ENCODE results near the gene ANXA10.
"Not testable (repeated sequence)": the region's sequence is repeated elsewhere in the genome, so short reads cannot be mapped to it uniquely, and the experiment has no call there.

Gene ANXA10, protein sequence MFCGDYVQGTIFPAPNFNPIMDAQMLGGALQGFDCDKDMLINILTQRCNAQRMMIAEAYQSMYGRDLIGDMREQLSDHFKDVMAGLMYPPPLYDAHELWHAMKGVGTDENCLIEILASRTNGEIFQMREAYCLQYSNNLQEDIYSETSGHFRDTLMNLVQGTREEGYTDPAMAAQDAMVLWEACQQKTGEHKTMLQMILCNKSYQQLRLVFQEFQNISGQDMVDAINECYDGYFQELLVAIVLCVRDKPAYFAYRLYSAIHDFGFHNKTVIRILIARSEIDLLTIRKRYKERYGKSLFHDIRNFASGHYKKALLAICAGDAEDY

DNA sequence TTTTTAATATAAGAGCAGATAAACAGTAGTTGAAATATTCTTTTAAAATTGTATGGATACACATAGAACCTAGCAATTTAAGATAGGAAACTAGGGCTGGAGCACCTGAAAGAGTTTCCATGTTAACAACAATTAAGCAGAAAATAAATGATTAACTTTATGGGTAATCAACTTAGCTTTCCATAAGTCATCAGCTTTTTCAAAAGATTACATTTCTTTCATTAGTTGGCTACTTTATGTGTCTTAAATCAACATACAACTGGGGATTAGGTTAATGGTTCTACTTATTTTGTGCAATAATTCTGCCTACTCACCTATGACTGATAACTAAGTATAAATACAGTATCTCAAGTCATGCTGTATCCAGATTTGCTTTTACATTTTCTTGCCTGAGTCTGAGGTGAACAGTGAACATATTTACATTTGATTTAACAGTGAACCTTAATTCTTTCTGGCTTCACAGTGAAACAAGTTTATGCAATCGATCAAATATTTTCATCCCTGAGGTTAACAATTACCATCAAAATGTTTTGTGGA, at the start of gene ANXA10:
TSS of gene ANXA10 (plus strand) at position 362 of the 537 bp plus-strand sequence. CDS start at position 526, 164 bp downstream.
- no peak for DNase-seq (ENCODE audit: low spot score)

DNA sequence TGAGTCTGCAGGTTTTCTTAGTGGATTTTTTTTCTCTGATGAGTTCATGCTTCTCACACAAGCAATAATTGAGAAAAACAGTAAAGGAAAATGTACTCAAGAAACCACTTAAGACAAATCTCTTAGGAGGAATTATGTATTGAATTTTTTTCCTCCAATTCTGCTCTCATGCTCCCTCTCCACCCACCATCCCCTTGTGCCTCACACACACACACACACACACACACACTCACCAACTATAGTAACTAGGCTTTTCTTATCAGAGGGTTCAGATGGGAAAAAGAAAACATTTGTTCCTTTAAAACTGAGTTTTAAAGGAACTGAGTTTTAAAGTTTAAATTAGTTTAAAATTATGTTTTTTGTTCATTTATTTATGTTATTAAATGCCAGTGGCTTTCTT, 47.0 kb upstream of the ANXA10 start:
- DNase-seq (ENCODE audit: low spot score) = no peak

DNA sequence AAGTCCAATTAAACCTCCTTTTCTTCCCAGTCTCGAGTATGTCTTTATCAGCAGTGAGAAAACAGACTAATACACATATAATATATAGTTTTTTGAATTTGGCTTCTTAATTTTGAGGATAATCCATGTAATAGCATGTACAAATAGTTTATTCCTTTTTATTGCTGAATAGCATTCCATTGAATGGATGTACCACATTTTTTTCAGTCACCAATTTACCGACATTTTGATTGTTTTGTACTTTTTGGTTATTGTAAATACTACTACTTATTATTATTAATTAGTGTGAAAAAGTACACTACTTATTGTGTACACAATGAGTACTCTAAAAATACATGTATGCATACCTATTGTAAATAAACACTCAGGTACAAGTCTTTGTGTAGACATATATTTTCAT, 42.3 kb upstream of the ANXA10 start:
- no peak for DNase-seq (ENCODE audit: low spot score)

DNA sequence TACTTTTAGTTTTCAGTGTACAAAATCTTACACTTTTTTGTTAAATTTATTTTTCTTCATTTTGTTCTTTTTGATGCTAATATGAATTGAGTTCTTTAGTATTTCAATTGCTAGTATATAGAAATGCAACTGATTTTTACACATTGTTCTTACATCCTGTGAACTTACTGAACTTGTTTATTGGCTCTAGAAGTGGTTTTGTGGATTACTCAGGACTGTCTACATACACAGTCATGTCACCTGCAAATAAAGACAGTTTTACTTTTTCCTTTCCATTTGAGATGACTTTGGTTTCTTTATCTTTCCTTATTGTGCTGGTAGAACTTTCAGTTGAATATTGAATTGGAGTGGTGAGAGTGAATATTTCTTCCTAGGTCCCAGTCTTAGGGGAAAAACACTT, 40.8 kb upstream of the ANXA10 start:
- no peak for DNase-seq (ENCODE audit: low spot score)

DNA sequence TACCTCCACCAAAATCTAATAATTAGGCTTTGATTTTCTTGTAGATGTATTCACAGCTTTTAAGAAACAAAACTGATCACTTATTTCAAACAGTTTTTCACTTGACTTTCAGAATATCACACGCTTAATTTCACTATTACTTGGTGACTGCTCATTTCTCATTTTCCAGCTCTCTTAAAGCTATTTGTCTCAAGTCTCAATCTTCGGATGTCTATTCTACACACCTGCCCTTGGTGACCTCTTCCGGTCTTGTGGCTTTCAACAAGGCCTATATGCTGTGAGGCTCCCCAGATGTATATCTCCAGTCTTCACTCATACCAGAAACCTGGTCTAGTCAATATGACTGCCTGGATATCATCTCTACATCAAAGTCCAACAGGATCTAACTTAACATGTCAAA, 34.9 kb upstream of the ANXA10 start:
- DNase-seq (ENCODE audit: low spot score) = no peak

DNA sequence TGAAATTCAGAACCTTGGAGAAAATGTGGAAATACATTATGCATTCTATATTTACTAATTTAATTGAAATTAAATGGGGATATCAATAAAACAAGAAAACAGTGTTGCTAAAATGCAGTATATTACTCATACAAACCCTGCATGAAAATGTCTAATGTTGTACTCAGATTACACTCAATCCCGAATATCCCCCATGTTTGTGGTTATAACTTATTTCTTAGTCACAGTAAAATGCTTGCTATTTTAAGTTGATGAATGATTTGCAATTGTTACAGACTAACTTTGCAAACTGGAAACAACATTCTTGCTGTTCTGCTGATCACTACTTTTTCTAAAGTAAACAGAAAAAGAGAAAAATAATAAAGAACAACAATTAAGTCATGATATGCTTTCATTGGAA, 33.1 kb upstream of the ANXA10 start:
- DNase-seq (ENCODE audit: low spot score) = no peak

DNA sequence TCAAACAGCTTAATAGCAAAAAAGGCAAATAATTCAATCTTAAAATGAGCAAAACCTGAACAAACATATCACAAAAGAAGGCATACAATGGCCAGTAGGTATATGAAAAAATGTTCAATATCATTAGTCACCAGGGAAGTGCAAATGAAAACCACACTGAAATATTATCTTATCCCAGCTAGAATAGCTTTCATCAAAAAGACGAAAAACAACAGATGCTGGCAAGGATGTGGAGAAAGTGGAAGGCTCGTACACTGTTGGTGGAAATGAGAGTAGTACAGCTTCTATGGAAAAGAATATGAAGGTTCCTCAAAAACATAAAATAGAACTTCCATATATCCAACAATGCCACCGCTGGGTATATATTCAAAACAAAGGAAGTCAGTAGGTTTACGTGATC, 29.3 kb upstream of the ANXA10 start:
- no peak for DNase-seq (ENCODE audit: low spot score)

DNA sequence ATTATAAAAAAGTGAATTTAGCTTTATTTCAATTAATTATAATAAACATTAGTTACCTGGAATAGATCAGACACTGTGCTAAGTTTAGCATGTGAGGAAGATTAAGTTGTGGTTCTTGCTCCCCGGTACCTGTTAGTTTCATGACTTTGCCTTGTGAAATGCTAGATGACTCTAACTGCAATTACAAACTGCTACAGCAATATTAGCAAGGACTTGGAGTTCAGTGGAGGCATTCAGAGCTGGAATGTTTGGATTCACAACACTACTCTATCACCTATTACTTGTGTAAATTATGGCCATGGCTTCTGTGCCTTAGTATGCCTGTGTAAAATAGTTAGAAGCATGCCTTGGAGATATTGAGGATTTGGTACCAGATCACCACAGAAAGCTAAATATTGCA, 21.4 kb upstream of the ANXA10 start:
- DNase-seq (ENCODE audit: low spot score) = no peak

DNA sequence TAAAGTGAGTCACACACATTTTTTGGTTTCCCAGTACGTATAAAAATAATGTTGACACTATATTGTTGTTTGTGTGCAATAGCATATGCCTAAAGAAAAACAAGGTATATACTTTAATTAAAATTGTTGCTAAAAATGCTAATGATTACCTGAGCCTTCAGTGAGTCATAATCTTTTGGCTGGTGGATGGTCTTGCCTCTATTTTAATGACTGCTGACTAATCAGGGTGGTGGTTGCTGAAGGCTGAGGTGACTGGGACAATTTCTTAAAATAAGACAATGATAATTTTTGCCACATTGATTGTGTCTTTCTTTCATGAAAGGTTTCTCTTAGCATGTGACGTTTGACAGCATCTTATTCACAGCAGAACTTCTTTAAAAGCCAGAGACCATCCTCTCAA, 21.0 kb upstream of the ANXA10 start:
- DNase-seq (ENCODE audit: low spot score) = no peak

DNA sequence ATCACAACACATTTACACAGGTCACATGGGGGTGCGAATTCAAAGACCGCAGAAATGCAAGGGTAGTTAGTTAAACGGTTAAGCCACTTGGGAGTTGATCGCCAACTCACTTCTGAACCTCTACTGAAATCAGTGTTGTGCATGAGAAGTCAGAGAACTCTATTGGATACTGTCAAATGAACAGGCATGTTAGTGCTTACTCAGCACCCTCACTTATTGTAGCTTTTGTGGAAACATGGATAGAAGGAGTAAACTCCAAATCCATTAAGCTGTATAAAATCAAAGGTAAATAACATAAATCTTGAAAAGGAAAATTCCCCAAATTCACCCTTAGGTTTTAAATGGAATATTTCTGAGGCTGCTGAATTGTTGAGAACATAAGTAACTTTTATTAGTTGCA, 17.5 kb upstream of the ANXA10 start:
- DNase-seq (ENCODE audit: low spot score) = no peak

DNA sequence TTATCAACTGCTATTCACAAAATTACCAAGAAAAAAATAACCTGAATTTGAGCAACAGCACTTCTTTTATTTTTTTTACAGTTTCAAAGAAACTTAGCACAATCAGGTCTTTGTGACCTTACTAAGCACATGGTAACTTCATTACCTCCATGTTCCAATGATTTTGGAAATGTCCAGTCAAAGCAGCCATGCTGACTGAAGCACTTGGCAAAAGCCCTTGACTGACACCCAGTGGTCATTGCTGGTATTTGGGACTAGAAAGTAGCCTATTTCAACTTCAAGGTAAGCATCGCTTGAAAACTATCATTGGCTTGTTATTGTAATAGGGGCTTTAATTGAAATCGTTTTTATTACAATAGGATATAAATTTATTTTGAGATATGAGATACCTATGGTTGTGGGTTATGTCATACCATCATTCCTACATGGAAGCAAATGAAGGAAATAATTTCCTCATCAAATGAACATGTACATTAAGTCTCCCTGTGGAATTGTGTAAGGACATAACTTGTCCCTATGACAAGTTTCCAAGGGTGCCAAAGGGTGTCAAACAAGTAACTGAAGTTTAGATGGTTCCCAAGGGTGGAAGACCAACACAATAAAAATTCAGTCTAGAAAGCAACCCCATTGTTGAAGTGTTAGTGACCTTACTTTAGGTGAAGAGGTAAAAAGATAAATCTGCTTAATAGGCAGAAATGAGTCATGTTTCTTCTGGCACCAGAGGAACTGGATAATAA, 15.2 kb upstream of the ANXA10 start:
- peak; percentile 68 for DNase-seq (ENCODE audit: low spot score)

DNA sequence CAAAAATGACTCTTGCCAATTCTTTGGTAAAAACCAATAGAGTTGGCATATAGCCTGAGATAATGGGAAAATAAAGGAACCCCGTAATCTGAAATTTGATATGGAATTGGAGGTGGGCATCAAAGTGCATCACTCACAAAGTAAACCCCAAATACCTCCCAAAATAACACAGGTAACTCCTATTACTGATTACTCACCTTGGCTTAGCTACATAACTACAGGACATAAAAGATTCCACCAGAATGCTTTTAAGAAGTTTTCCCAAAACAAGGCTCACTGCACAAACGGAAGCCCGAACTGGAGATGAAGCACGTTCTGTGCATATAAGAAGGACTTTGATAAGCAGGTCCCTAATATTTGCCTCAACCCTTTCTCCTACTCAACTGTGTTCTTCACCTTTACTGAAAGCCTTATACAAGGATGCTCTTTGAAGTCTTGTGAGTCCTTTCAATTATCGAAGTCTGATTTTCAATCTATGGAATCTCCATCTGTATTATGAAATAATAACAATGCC, 14.6 kb upstream of the ANXA10 start:
- DNase-seq (ENCODE audit: low spot score) = no peak

DNA sequence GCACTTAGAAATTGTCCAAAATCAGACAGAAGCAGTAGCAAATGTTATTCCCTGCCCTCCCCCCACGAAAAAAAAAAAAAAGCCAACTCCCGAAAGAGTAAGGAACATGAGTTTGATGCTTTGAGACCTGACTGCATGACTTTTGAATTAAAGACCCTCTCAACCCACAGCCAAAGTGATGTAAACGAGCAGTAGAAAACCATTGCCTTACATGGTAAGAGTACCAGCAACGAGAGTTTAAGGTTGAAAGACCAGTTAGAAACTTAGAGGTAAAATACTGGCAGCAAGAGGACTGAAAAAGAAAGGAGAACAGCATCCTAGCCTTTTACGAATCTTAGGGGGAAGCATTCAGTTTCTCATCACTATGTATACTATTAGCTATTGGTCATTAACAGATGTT, 10.0 kb upstream of the ANXA10 start:
- DNase-seq (ENCODE audit: low spot score) = no peak

DNA sequence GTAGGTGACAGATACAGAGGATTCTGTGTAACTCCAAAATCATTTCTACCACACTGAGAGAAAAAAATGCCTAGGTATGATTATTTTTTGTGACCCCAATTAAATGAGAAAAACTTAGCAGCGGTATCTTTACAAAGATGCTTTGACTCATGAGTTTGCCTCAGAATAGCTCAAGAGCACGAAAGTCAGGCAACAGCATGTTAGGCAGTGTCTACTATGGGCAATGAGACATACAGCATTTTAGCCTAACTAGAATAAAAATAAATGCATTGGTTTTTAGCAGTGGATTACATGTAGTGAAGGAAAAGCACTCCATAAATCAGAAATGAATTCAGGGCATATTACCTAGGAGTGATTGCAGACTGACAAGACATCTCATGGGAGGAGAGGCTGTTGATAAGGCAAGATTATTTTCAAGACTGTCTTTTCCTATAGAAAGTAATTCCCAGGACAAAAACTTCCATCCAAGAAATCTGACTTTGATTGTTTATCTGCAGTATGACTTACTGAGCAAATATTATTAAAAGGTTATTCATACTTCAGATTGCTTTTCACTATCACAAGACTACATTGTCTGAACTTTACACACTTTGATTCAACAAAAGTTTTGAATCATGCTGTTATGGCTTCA, 3.6 kb downstream of the ANXA10 start:
- DNase-seq (ENCODE audit: low spot score) = no peak

DNA sequence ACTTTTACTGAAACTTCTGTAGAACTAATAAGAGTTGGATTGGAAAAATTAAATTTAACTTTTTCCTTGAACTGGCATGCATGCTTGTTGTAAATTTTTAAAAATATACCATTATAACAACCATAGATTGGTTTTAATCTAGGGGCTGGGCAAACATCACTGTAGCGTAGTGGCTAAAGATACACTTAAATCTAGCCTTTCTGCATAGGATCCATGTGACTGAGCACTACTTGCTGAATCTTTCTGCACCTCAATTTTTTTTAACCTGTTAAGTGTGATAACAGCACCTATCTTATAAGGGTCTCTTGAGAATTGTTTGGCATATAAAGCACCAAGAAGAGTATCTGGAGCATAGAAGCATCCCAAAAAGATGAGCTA, 4.1 kb downstream of the ANXA10 start:
- DNase-seq (ENCODE audit: low spot score) = no peak

DNA sequence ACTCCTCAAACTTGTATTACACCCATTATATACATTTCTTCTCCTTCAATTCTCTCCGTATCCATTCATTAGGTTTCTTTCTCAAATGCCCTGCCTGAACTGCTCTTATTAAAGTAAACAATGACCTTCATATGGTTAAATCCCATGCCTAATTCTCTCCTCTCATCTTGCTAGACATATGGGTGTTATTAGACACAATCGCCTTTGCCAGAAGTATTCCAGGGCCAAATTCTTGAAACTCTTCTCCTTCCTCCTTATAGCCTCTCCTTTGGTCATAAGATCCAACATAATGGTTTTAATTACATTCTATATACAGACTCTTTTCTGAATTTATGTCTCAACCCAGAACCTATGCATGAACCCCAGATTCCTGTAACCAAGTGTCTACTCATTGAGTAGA, 4.8 kb downstream of the ANXA10 start:
- no peak for DNase-seq (ENCODE audit: low spot score)

DNA sequence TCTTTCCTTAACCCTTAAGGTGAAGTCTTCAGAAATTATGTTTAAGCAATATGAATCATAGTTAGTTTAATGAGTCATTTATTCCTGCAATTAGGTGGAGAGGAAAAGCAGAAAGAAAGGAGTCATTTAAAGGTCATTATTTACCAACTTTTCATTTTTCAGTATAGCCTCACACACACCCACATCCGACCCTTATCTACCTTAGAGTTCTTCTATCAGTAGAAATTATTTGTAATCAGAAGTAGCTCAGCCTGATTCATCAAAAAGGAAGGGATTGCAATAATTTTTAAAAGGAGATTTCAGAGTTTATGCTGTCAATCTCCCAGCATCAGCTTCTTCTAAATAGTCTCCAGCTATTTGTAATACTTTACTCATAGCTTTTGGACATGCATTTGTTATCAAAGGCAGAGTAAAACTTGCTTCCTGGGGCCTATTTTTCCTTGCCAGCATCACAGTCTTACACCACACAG, 5.9 kb downstream of the ANXA10 start:
- DNase-seq (ENCODE audit: low spot score) = no peak

DNA sequence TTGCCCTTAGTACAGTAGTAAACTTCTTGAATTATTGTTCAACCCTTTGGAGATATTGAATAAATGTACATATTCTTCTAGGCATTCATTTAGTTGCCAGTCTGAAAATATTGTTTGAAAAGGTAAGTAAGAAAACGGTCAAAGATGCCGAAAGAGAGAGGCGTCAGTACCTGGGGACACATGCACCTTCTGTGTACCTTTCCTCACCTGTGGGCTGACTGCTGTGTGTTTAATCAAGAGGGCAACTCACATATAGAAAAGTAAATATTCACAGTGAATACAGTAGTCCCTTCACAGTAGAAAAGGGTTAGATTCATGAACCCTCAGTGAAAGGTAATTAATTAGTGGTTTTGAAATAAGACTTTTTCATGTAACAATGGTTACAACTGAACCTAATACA, 6.9 kb downstream of the ANXA10 start:
- no peak for DNase-seq (ENCODE audit: low spot score)

DNA sequence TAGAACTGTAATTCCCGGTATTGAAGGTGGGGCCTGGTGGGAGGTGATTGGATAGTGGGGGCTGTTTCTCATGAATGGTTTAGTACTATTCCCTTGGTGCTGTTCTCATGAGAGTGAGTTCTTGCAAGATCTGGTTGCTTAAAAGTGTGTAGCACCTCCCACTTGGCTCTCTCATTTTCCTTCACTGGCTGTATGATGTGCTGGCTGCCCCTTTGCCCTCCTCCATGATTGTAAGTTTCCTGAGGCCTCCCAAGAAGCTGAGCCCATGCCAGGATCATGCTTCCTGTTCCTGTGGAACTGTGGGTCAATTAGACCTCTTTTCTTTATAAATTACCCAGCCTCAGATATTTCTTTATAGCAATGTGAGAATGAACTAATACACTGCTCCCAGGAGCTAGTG, 8.7 kb downstream of the ANXA10 start:
- no peak for DNase-seq (ENCODE audit: low spot score)

DNA sequence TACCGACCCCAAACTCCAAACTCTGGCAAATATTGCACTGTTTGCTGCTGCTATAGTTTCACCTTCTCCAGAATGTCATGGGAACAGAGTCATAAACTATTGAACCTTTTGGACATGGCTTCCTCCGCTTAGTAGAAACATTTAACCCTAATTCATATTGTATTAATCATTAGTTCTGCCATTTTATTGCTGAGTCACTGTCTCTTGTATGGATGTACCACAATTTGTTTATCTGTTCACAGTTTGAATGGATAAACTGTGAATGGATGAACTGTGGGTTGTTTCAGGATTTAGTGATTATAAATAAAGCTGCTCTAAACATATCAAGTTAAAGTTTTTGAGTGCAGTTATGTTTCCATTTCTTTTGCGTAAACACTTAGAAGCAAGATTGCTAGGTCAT, 10.1 kb downstream of the ANXA10 start:
- DNase-seq (ENCODE audit: low spot score) = no peak

DNA sequence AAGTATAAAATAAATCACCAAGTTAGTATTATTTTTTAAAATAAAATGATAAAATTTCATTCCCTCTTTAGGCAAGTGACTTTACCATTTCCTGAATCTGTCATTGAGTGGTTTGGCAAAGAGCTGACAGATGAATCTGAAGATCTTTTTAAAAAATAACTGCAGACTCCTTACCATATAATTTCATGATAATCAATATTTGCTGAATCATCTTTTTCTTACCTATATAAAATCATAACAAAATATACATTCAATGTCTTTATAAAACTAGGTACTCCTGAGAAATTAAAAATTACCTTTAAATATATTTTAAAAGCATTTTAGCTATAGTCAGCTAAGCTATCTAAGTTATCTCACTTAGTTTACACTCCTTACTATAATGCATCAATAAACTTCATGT, 17.2 kb downstream of the ANXA10 start:
- no peak for DNase-seq (ENCODE audit: low spot score)

DNA sequence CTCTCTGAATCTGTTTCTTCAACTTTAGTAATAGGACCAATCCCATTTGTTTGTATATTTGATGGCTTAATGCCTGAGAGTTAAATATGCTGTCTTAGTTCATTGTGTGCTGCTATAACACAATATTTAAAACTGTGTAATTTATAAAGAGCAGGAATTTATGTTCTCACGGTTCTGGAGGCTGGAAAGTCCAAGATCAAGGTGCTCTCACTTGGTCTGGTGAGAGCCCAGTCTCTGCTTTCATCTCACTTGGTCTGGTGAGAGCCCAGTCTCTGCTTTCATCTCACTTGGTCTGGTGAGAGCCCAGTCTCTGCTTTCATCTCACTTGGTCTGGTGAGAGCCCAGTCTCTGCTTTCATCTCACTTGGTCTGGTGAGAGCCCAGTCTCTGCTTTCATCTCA, 20.7 kb downstream of the ANXA10 start:
- not testable (repeated sequence) for DNase-seq (ENCODE audit: low spot score)

Measured in ecto neural progenitor cell (in vitro differentiated cells).